Measurements from ENCODE around the gene ZNRF1. TPM values are rescaled to one million over a fixed set of nuclear protein-coding genes. Genes with fewer than 3 reads are reported as not detected.

Gene ZNRF1
- total and polyA plus RNA-seq, 2 of the 13 experiments (the other 11 are each of a cell fraction or from before 2014, with no cell fraction given): 43.9 to 58.7 TPM

DNA sequence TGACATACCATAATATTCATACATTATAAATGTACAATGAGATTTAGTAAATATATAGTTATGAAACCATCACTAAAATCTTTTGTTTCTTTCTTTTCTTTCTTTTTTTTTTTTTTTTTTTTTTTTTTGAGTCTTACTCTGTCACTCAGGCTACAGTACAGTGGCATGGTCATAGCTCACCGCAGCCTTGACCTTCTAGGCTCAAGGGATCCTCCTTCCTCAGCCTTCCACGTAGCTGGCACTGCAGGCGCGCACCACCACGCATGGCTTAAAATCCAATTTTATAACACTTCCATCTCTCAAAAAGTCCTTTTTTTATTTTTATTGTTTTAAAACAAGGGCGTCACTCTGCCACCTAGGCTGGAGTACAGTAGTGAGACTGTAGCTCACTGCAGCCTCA lies 41.1 kb downstream of the ZNRF1 start (continued):
- TF ChIP-seq, protein P1, sequence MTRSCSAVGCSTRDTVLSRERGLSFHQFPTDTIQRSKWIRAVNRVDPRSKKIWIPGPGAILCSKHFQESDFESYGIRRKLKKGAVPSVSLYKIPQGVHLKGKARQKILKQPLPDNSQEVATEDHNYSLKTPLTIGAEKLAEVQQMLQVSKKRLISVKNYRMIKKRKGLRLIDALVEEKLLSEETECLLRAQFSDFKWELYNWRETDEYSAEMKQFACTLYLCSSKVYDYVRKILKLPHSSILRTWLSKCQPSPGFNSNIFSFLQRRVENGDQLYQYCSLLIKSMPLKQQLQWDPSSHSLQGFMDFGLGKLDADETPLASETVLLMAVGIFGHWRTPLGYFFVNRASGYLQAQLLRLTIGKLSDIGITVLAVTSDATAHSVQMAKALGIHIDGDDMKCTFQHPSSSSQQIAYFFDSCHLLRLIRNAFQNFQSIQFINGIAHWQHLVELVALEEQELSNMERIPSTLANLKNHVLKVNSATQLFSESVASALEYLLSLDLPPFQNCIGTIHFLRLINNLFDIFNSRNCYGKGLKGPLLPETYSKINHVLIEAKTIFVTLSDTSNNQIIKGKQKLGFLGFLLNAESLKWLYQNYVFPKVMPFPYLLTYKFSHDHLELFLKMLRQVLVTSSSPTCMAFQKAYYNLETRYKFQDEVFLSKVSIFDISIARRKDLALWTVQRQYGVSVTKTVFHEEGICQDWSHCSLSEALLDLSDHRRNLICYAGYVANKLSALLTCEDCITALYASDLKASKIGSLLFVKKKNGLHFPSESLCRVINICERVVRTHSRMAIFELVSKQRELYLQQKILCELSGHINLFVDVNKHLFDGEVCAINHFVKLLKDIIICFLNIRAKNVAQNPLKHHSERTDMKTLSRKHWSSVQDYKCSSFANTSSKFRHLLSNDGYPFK (CRISPR knock-in tag; IDR thresholded peaks at IDR 0.05; ENCODE audit: borderline replicate concordance): no peak
- TF ChIP-seq ATRX (CRISPR knock-in tag; IDR thresholded peaks at IDR 0.05; ENCODE audit: borderline replicate concordance): no peak
- TF ChIP-seq ZFP1 (CRISPR knock-in tag; IDR thresholded peaks at IDR 0.05): no peak
- TF ChIP-seq, protein P2, sequence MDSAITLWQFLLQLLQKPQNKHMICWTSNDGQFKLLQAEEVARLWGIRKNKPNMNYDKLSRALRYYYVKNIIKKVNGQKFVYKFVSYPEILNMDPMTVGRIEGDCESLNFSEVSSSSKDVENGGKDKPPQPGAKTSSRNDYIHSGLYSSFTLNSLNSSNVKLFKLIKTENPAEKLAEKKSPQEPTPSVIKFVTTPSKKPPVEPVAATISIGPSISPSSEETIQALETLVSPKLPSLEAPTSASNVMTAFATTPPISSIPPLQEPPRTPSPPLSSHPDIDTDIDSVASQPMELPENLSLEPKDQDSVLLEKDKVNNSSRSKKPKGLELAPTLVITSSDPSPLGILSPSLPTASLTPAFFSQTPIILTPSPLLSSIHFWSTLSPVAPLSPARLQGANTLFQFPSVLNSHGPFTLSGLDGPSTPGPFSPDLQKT (CRISPR knock-in tag; IDR thresholded peaks at IDR 0.05; ENCODE audit: borderline replicate concordance): no peak
- no peak for TF ChIP-seq ISX (CRISPR knock-in tag; conservative IDR thresholded peaks at IDR 0.05)
- TF ChIP-seq TCF7L2 (IDR thresholded peaks at IDR 0.05; ENCODE audit: low read depth, low read length): no peak
- TF ChIP-seq, protein P3, sequence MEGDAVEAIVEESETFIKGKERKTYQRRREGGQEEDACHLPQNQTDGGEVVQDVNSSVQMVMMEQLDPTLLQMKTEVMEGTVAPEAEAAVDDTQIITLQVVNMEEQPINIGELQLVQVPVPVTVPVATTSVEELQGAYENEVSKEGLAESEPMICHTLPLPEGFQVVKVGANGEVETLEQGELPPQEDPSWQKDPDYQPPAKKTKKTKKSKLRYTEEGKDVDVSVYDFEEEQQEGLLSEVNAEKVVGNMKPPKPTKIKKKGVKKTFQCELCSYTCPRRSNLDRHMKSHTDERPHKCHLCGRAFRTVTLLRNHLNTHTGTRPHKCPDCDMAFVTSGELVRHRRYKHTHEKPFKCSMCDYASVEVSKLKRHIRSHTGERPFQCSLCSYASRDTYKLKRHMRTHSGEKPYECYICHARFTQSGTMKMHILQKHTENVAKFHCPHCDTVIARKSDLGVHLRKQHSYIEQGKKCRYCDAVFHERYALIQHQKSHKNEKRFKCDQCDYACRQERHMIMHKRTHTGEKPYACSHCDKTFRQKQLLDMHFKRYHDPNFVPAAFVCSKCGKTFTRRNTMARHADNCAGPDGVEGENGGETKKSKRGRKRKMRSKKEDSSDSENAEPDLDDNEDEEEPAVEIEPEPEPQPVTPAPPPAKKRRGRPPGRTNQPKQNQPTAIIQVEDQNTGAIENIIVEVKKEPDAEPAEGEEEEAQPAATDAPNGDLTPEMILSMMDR (CRISPR knock-in tag; IDR thresholded peaks at IDR 0.05): no peak

All from HepG2 (cell line).